Transverse colon (tissue), 3 donors: ENCODE measurements around the gene S100A3.
"Not testable (repeated sequence)": the region's sequence is repeated elsewhere in the genome, so short reads cannot be mapped to it uniquely, and the experiment has no call there.

Experiments used
- CTCF ChIP-seq, 5 experiments: fragments of 200-600 bp in 3 of 5; fragments of 450-650 bp in 2 of 5; sonication (generic) in 3 of 5; IDR thresholded peaks; 1 replicate in 2 of 5; 2 replicates in 3 of 5; pipeline ENCODE4 v1.5.1; 2016 to 2017; ENCODE audit warnings: antibody characterized with exemption in 5 of 5, inconsistent platforms in 3 of 5, mild to moderate bottlenecking in 2 of 5, moderate library complexity in 1 of 5
- EP300 ChIP-seq: sonication (generic); formaldehyde crosslinking; IDR thresholded peaks from one replicate; pipeline ENCODE4 v1.6.1; 2017; ENCODE audit warnings: antibody characterized with exemption, low read depth
- POLR2A ChIP-seq: fragments of 450-650 bp; IDR thresholded peaks from one replicate; pipeline ENCODE4 v1.6.1; 2016; ENCODE audit warnings: antibody characterized with exemption, mild to moderate bottlenecking, moderate library complexity

- not testable (repeated sequence) for TF ChIP-seq CTCF (IDR thresholded peaks at IDR 0.05); EP300; POLR2A
Observed at GRCh38 chr1:153588033-153588432, 39.0 kb upstream of the S100A3 start.
